ENCODE data around the gene HEXA.

- TF ChIP-seq CTCF (IDR thresholded peaks at IDR 0.05) (no peak), SIN3A (IDR thresholded peaks at IDR 0.05; ENCODE audit: borderline replicate concordance, insufficient read depth, low read depth, low read length) (no peak), REST (IDR thresholded peaks at IDR 0.05; ENCODE audit: insufficient read depth in 1 of 2, low read depth in 2 of 2, low read length in 1 of 2) (no peak), POLR2AphosphoS5 (IDR thresholded peaks at IDR 0.05; ENCODE audit: low read depth, low read length) (no peak), TCF7L2 (IDR thresholded peaks at IDR 0.05; ENCODE audit: low read depth, low read length) (no peak)
Measured at GRCh38 chr15:72379856-72380430, 4.1 kb upstream of the HEXA start.

Measured in Panc1 (cell line).